K562 (cell line): ENCODE results near the gene PDE9A. TPM values are rescaled to one million over a fixed set of nuclear protein-coding genes. Genes with fewer than 3 reads are reported as not detected.

Experiments used
- ATAC-seq: fragments of 200-7000 bp; cut with Tn5 transposase; 3 replicates; pipeline ENCODE4 v1.9.1; 2020; ENCODE audit warnings: moderate library complexity
- BruUV-seq: library from RNA; stranded (reverse); fragments of 400-500 nt; replicated peaks from 2 replicates; lab custom pipeline; 2021; lab: Mats Ljungman, UMichigan
- CTCF ChIA-PET: fragments of 300-600 bp; formaldehyde crosslinking; extraction: SDS; loops from one replicate; lab custom pipeline; 2021; ENCODE audit warnings: low intra/inter-chr PET ratio; lab: Yijun Ruan, JAX
- POLR2A ChIA-PET: fragments of 300-600, 350-650 bp; sonication (Branson Sonifier 250); formaldehyde crosslinking; extraction: SDS; loops from one replicate; lab custom pipeline; 2021; ENCODE audit warnings: antibody characterized with exemption, inconsistent platforms; lab: Yijun Ruan, JAX
- DNase-seq, 4 experiments: peaks; one replicate each; pipeline versions ENCODE4 v3.0.0 to v3.0.0-alpha.2; 2011 to 2018; ENCODE audit warnings: low spot score in 3 of 4, mixed read lengths in 3 of 4; ENCODE audit errors: extremely low read depth in 1 of 4
- FAIRE-seq: peaks from 2 replicates; lab custom pipeline; 2011; peaks lifted over from hg19 to GRCh38; lab: Jason Lieb, UNC
- H2AFZ ChIP-seq: 2 replicates; pipeline ENCODE4 v1.6.0; 2011; ENCODE audit warnings: low read depth, low read length, control low read depth, inconsistent platforms
- H3K27ac ChIP-seq: fragments of 200-600 bp; 3 replicates; pipeline ENCODE4 v1.8.0; 2011; ENCODE audit warnings: low read depth, mild to moderate bottlenecking, control low read depth, inconsistent platforms, low read length, moderate library complexity, mixed read lengths; ENCODE audit errors: extremely low read depth
- H3K27me3 ChIP-seq, 2 experiments: fragments of 300-600 bp in 1 of 2; 2 replicates in 1 of 2; 3 replicates in 1 of 2; pipeline versions ENCODE4 v1.6.0 to v1.8.0; 2011; ENCODE audit warnings: inconsistent platforms in 2 of 2, low read length in 2 of 2, mild to moderate bottlenecking in 1 of 2, mixed read lengths in 1 of 2, moderate library complexity in 1 of 2; ENCODE audit not compliant: control insufficient read depth in 2 of 2, insufficient read depth in 2 of 2
- H3K36me3 ChIP-seq: fragments of 300-600 bp; 3 replicates; pipeline ENCODE4 v1.8.0; 2011; ENCODE audit warnings: mild to moderate bottlenecking, low read length, inconsistent platforms; ENCODE audit not compliant: control insufficient read depth, insufficient read depth
- H3K4me1 ChIP-seq, 2 experiments: fragments of 200-600 bp in 1 of 2; replicated peaks in 1 of 2; 2 replicates in 1 of 2; 3 replicates in 1 of 2; pipeline versions ENCODE4 v1.5.1 to v1.8.0; 2011; ENCODE audit warnings: inconsistent platforms in 2 of 2, low read length in 2 of 2, mild to moderate bottlenecking in 1 of 2, mixed read lengths in 1 of 2, moderate library complexity in 1 of 2; ENCODE audit not compliant: control insufficient read depth in 2 of 2, insufficient read depth in 2 of 2
- H3K4me2 ChIP-seq: 2 replicates; pipeline ENCODE4 v1.6.1; 2011; ENCODE audit warnings: low read length, control low read depth, inconsistent platforms, mixed read lengths; ENCODE audit not compliant: insufficient read depth
- H3K4me3 ChIP-seq: fragments of 200-600 bp; sonication (generic), shearing (Covaris generic); 2 replicates; pipeline ENCODE4 v1.5.1; 2016; ENCODE audit warnings: control low read depth, inconsistent platforms
- H3K79me2 ChIP-seq: fragments of 200-600 bp; 3 replicates; pipeline ENCODE4 v1.8.0; 2011; ENCODE audit warnings: low read length, inconsistent platforms; ENCODE audit not compliant: control insufficient read depth, insufficient read depth
- H3K9ac ChIP-seq, 2 experiments: 2 replicates each; pipeline versions ENCODE4 v1.6.0 to v1.6.1; 2011; ENCODE audit warnings: low read depth in 2 of 2, low read length in 2 of 2, control low read depth in 1 of 2, inconsistent platforms in 1 of 2, mild to moderate bottlenecking in 1 of 2, mixed read lengths in 1 of 2; ENCODE audit not compliant: insufficient read depth in 1 of 2
- H3K9me1 ChIP-seq: one replicate; pipeline ENCODE4 v1.6.0; 2011; ENCODE audit warnings: inconsistent platforms, mild to moderate bottlenecking, low read length, moderate library complexity; ENCODE audit not compliant: control insufficient read depth, insufficient read depth
- H3K9me3 ChIP-seq: replicated peaks from 2 replicates; pipeline ENCODE4 v1.5.1; 2011; ENCODE audit warnings: low read depth, low read length, inconsistent platforms; ENCODE audit not compliant: control insufficient read depth, insufficient read depth
- H4K20me1 ChIP-seq: replicated peaks from 2 replicates; pipeline ENCODE4 v1.6.1; 2011; ENCODE audit warnings: low read length, inconsistent platforms, mixed read lengths; ENCODE audit not compliant: control insufficient read depth, insufficient read depth
- ESRRA ChIP-seq: fragments of 450-650 bp; IDR thresholded peaks from 2 replicates; pipeline ENCODE4 v1.6.1; 2014; ENCODE audit warnings: low read depth, mild to moderate bottlenecking, moderate library complexity, borderline replicate concordance
- HDAC2 ChIP-seq: fragments of 450-650 bp; IDR thresholded peaks from 2 replicates; pipeline ENCODE4 v1.6.1; 2016; ENCODE audit warnings: mild to moderate bottlenecking
- HMG20A ChIP-seq: fragments of 450-650 bp; formaldehyde crosslinking; conservative IDR thresholded peaks from 2 replicates; pipeline ENCODE4 v1.4.0; 2020; ENCODE audit warnings: mild to moderate bottlenecking, mixed read lengths
- MCM2 ChIP-seq: fragments of 450-650 bp; IDR thresholded peaks from 2 replicates; pipeline ENCODE4 v1.6.1; 2017; ENCODE audit warnings: low read depth, mild to moderate bottlenecking
- MGA ChIP-seq: fragments of 450-650 bp; IDR thresholded peaks from 2 replicates; pipeline ENCODE4 v1.6.1; 2016; ENCODE audit warnings: mild to moderate bottlenecking, moderate library complexity
- SMAD3 ChIP-seq: fragments of 450-650 bp; formaldehyde crosslinking; conservative IDR thresholded peaks from 2 replicates; pipeline ENCODE4 v1.4.0; 2020; ENCODE audit warnings: mild to moderate bottlenecking
- ZNF695 ChIP-seq: fragments of 450-650 bp; formaldehyde crosslinking; IDR thresholded peaks from 2 replicates; pipeline ENCODE4 v1.4.0; 2020; ENCODE audit warnings: mild to moderate bottlenecking, moderate library complexity
- WGBS: fragments of 100-300 bp; shearing (Covaris generic); methylation state at CpG from one replicate; pipeline ENCODE4 v1.1.6; 2016; ENCODE audit warnings: low coverage, mixed read lengths; ENCODE audit not compliant: insufficient coverage; ENCODE audit errors: missing lambda C conversion rate; 5-methylcytosine and 5-hydroxymethylcytosine counted together
- in situ Hi-C: fragments of 300-500 bp; cut with MboI; formaldehyde crosslinking; loops from 4 replicates; pipeline ENCODE4 v1.15.0; 2018; ENCODE audit warnings: inconsistent platforms, mixed read lengths
- intact Hi-C: fragments of 100-400 bp; cut with micrococcal nuclease; formaldehyde crosslinking; loops from 2 replicates; pipeline ENCODE4 v1.14.2; 2022
- polyA plus RNA-seq, 8 experiments: library from polyadenylated mRNA; depleted of rRNA in 4 of 8; stranded (reverse) in 5 of 8; unstranded in 3 of 8; fragments of >200 nt; fragmentation: Nextera tagmentation in 2 of 8; fragmentation: Illumina TruSeq in 1 of 8; extraction: Ambion mirVana in 2 of 8; extraction: Trizol in 1 of 8; gene quantifications; 2 replicates each; pipeline versions ENCODE4 v1.2.1 to v1.2.3, GENCODE V29; 2011 to 2014; ENCODE audit warnings: inconsistent platforms in 1 of 8, missing spikeins in 1 of 8
- total RNA-seq, 7 experiments: library from RNA; depleted of rRNA in 6 of 7; stranded (reverse); fragments of >200 nt in 6 of 7; fragmentation: Illumina TruSeq in 2 of 7; extraction: Trizol in 2 of 7; gene quantifications; 2 replicates each; pipeline versions ENCODE4 v1.2.1 to v1.2.3, GENCODE V29; 2011 to 2021; ENCODE audit warnings: low replicate concordance in 1 of 7
- TF ChIP-seq, protein P1 (sequence below), 2 experiments: fragments of 150-350 bp in 1 of 2; IDR thresholded peaks; 2 replicates each; pipeline ENCODE4 v1.6.1; 2012 to 2016; ENCODE audit warnings: low read depth in 2 of 2, low read length in 2 of 2, mild to moderate bottlenecking in 1 of 2, moderate library complexity in 1 of 2

The PDE9A gene
- total and polyA plus RNA-seq, 9 of the 15 experiments (the other 6 are each of a cell fraction or from before 2014, with no cell fraction given): 0.07 to 0.27 TPM; not detected in 7

DNA sequence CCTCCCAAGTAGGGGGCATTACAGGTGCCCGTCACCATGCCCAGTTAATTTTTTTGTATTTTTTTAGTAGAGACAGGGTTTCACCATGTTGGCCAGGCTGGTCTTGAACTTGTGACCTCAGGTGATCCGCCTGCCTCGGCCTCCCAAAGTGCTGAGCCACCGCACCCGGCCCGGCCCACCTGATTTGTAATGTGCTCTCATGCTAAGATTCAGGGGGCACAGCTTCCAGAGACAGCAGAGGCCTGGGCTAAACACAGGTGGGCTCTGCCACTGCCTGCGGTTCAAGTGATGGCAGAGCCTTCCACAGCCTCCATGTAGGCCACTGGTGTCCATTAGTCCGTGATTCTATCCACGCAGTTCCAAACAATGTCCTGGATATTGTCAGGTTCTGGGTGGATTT lies 98.4 kb downstream of the PDE9A start:
- intact Hi-C loops (no loop called here), in situ Hi-C loops (no loop called here)
- no peak overlapping the region for H3K9ac ChIP-seq
- FAIRE-seq (no peak), ATAC-seq (no peak), DNase-seq (no peak)
- peaks cover 68 to 78% of the 10 kb centered on the region in 2 experiments for H3K27me3 ChIP-seq
- H3K9me3 ChIP-seq: no peaks in the 10 kb centered on the region
- 0% methylated on average over 9 of the region's 9 CpGs for WGBS
- POLR2A ChIA-PET: interaction anchor here (1.4 kb wide), 1 partner anchor 10 kb away, joined by 4 read pairs; no protein-coding TSS in a partner anchor
- no peak overlapping the region for H3K27ac ChIP-seq
- no peak overlapping the region for H3K4me2 ChIP-seq
- H3K4me3 ChIP-seq: no peak overlapping the region
- H2AFZ ChIP-seq: no peak overlapping the region
- no peaks in the 10 kb centered on the region for H4K20me1 ChIP-seq
- no peaks in the 10 kb centered on the region for H3K36me3 ChIP-seq
- peaks cover 0 to 13% of the 10 kb centered on the region in 2 experiments; a peak in 2 of 5 replicates for H3K4me1 ChIP-seq
- H3K9me1 ChIP-seq: no peaks in the 10 kb centered on the region
- no TSS peak for BruUV-seq
- H3K79me2 ChIP-seq: no peaks in the 10 kb centered on the region
- CTCF ChIA-PET: no interaction called here
- TF ChIP-seq ZNF695 (CRISPR knock-in tag) (no peak), ESRRA (no peak), HDAC2 (no peak), HMG20A (CRISPR knock-in tag) (no peak), MCM2 (no peak), MGA (no peak), SMAD3 (no peak)
- TF ChIP-seq, protein P1, sequence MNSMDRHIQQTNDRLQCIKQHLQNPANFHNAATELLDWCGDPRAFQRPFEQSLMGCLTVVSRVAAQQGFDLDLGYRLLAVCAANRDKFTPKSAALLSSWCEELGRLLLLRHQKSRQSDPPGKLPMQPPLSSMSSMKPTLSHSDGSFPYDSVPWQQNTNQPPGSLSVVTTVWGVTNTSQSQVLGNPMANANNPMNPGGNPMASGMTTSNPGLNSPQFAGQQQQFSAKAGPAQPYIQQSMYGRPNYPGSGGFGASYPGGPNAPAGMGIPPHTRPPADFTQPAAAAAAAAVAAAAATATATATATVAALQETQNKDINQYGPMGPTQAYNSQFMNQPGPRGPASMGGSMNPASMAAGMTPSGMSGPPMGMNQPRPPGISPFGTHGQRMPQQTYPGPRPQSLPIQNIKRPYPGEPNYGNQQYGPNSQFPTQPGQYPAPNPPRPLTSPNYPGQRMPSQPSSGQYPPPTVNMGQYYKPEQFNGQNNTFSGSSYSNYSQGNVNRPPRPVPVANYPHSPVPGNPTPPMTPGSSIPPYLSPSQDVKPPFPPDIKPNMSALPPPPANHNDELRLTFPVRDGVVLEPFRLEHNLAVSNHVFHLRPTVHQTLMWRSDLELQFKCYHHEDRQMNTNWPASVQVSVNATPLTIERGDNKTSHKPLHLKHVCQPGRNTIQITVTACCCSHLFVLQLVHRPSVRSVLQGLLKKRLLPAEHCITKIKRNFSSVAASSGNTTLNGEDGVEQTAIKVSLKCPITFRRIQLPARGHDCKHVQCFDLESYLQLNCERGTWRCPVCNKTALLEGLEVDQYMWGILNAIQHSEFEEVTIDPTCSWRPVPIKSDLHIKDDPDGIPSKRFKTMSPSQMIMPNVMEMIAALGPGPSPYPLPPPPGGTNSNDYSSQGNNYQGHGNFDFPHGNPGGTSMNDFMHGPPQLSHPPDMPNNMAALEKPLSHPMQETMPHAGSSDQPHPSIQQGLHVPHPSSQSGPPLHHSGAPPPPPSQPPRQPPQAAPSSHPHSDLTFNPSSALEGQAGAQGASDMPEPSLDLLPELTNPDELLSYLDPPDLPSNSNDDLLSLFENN (IDR thresholded peaks at IDR 0.05; ENCODE audit: low read depth in 2 of 2, low read length in 2 of 2): no peak
